ENCODE results near the gene BCAP31. TPM values are rescaled to one million over a fixed set of nuclear protein-coding genes. Genes with fewer than 3 reads are reported as not detected.
"Not testable (repeated sequence)": the region's sequence is repeated elsewhere in the genome, so short reads cannot be mapped to it uniquely, and the experiment has no call there.

Gene BCAP31
- polyA plus RNA-seq, 1 donor = 184 TPM

- DNase-seq = no peak
Measured at GRCh38 chrX:153694687-153695270, 29.4 kb downstream of the BCAP31 start.

GRCh38 chrX:153694256-153694655 is 29.9 kb downstream of the BCAP31 start:
- DNase-seq = not testable (repeated sequence)

GRCh38 chrX:153693216-153694086 is 30.7 kb downstream of the BCAP31 start:
- no peak for DNase-seq

- DNase-seq = no peak
Measured at GRCh38 chrX:153692611-153693156, 31.5 kb downstream of the BCAP31 start.

- DNase-seq = no peak
Measured at GRCh38 chrX:153692003-153692402, 32.2 kb downstream of the BCAP31 start.

- not testable (repeated sequence) for DNase-seq
Measured at GRCh38 chrX:153691032-153691827, 33.0 kb downstream of the BCAP31 start.

GRCh38 chrX:153690466-153690865 is 33.7 kb downstream of the BCAP31 start:
- no peak for DNase-seq

- DNase-seq = no peak
Measured at GRCh38 chrX:153689654-153690465, 34.3 kb downstream of the BCAP31 start.

- DNase-seq = no peak
Measured at GRCh38 chrX:153688911-153689590, 35.1 kb downstream of the BCAP31 start.

- no peak for DNase-seq
Measured at GRCh38 chrX:153688506-153688905, 35.7 kb downstream of the BCAP31 start.

- no peak for DNase-seq
Measured at GRCh38 chrX:153688071-153688470, 36.1 kb downstream of the BCAP31 start.

- DNase-seq = no peak
Measured at GRCh38 chrX:153687121-153688039, 36.8 kb downstream of the BCAP31 start, which contains the start of gene SLC6A8. Gene SLC6A8 (plus strand): TSS chrX:153687926. CDS start chrX:153688575, 649 bp downstream.

GRCh38 chrX:153686711-153687110 is 37.5 kb downstream of the BCAP31 start:
- DNase-seq = no peak

GRCh38 chrX:153685751-153686696 is 38.2 kb downstream of the BCAP31 start:
- no peak for DNase-seq

- DNase-seq = no peak
Measured at GRCh38 chrX:153685156-153685536, 39.0 kb downstream of the BCAP31 start.

GRCh38 chrX:153684467-153685155 is 39.6 kb downstream of the BCAP31 start:
- DNase-seq = no peak

GRCh38 chrX:153683486-153683885 is 40.7 kb downstream of the BCAP31 start:
- DNase-seq = not testable (repeated sequence)

GRCh38 chrX:153681175-153681574 is 43.0 kb downstream of the BCAP31 start:
- DNase-seq = no peak
